Smooth muscle cell (in vitro differentiated cells): Measurements from ENCODE around the gene UBE2L3. TPM values are rescaled to one million over a fixed set of nuclear protein-coding genes. Genes with fewer than 3 reads are reported as not detected.

Experiments
- DNase-seq: peaks from one replicate; lab custom pipeline; 2025; ENCODE audit not compliant: unreplicated experiment; lab: John Stamatoyannopoulos, UW
- H2AFZ ChIP-seq: fragments of 200-600 bp; sonication (generic); 2 replicates; pipeline ENCODE4 v1.6.0; 2016; ENCODE audit warnings: antibody characterized with exemption, low read depth, mild to moderate bottlenecking
- H3F3A ChIP-seq: fragments of 200-600 bp; sonication (generic); 2 replicates; pipeline ENCODE4 v1.6.0; 2017; ENCODE audit warnings: antibody characterized with exemption, low read depth
- H3K27ac ChIP-seq: fragments of 200-600 bp; sonication (generic); 2 replicates; pipeline ENCODE4 v1.5.1; 2016; ENCODE audit warnings: low read depth, mild to moderate bottlenecking
- H3K27me3 ChIP-seq: fragments of 200-600 bp; sonication (generic); 2 replicates; pipeline ENCODE4 v1.6.1; 2016; ENCODE audit warnings: low read depth, mild to moderate bottlenecking
- H3K36me3 ChIP-seq: fragments of 200-600 bp; sonication (generic); 2 replicates; pipeline ENCODE4 v1.5.1; 2016; ENCODE audit warnings: low read depth
- H3K4me1 ChIP-seq: fragments of 200-600 bp; sonication (generic); 2 replicates; pipeline ENCODE4 v1.5.1; 2016; ENCODE audit warnings: low read depth
- H3K4me2 ChIP-seq: fragments of 200-600 bp; sonication (generic); 2 replicates; pipeline ENCODE4 v1.6.0; 2016; ENCODE audit warnings: mild to moderate bottlenecking
- H3K4me3 ChIP-seq: fragments of 200-600 bp; sonication (generic); 2 replicates; pipeline ENCODE4 v1.5.1; 2016; ENCODE audit warnings: mild to moderate bottlenecking
- H3K79me2 ChIP-seq: fragments of 200-600 bp; sonication (generic); 2 replicates; pipeline ENCODE4 v1.6.0; 2016; ENCODE audit warnings: low read depth, mild to moderate bottlenecking
- H3K9ac ChIP-seq: fragments of 200-600 bp; sonication (generic); 2 replicates; pipeline ENCODE4 v1.6.0; 2016; ENCODE audit warnings: low read depth
- H3K9me3 ChIP-seq: fragments of 200-600 bp; sonication (generic); replicated peaks from 2 replicates; pipeline ENCODE4 v1.5.1; 2016; ENCODE audit warnings: low read depth
- H4K20me1 ChIP-seq: fragments of 200-600 bp; sonication (generic); 2 replicates; pipeline ENCODE4 v1.6.0; 2016; ENCODE audit warnings: low read depth
- CTCF ChIP-seq: fragments of 200-600 bp; sonication (generic); IDR thresholded peaks from 2 replicates; pipeline ENCODE4 v1.5.1; 2017; ENCODE audit warnings: borderline replicate concordance, mild to moderate bottlenecking, antibody characterized with exemption; ENCODE audit not compliant: insufficient read depth, poor library complexity, severe bottlenecking
- WGBS: methylation state at CpG from one replicate; pipeline ENCODE4 v1.1.7; 2016; ENCODE audit warnings: low lambda C conversion rate; 5-methylcytosine and 5-hydroxymethylcytosine counted together
- polyA plus RNA-seq: library from polyadenylated mRNA; unstranded; fragments of >200 nt; fragmentation: Nextera tagmentation; extraction: Ambion mirVana; gene quantifications from 2 replicates; pipeline ENCODE4 v1.2.1, GENCODE V29; 2016
- total RNA-seq: library from RNA; depleted of rRNA; stranded (reverse); fragments of >200 nt; gene quantifications from 2 replicates; pipeline ENCODE4 v1.2.3, GENCODE V29; 2014

The UBE2L3 gene
- total and polyA plus RNA-seq, 2 experiments from 2014 or later: 65.4 to 89.3 TPM

- 44% methylated on average over 15 of the region's 17 CpGs for WGBS
- H2AFZ ChIP-seq: no peak overlapping the region
- H3K4me1 ChIP-seq: peaks cover 15% of the 10 kb centered on the region
- no peaks in the 10 kb centered on the region for H3F3A ChIP-seq
- DNase-seq: no peak
- H4K20me1 ChIP-seq: no peaks in the 10 kb centered on the region
- H3K9me3 ChIP-seq: no peaks in the 10 kb centered on the region
- peak overlapping the region; percentile 92 for H3K4me2 ChIP-seq
- no peaks in the 10 kb centered on the region for H3K36me3 ChIP-seq
- TF ChIP-seq CTCF: no peak
- peak overlapping the region; percentile 44 for H3K4me3 ChIP-seq
- H3K79me2 ChIP-seq: no peaks in the 10 kb centered on the region
- no peak overlapping the region for H3K27ac ChIP-seq
- H3K27me3 ChIP-seq: no peaks in the 10 kb centered on the region
- H3K9ac ChIP-seq: no peak overlapping the region
Measured at GRCh38 chr22:21657020-21657359, 89.5 kb downstream of the UBE2L3 start.

- Histone ChIP-seq H4K20me1 (no peaks in the 10 kb centered on the region), H3K4me1 (peaks cover 15% of the 10 kb centered on the region), H2AFZ (peak overlapping the region; percentile 74), H3K27ac (no peak overlapping the region), H3K4me3 (peak overlapping the region; percentile 44), H3K9me3 (no peaks in the 10 kb centered on the region), H3K79me2 (no peaks in the 10 kb centered on the region), H3F3A (no peaks in the 10 kb centered on the region), H3K4me2 (peak overlapping the region; percentile 92), H3K27me3 (no peaks in the 10 kb centered on the region), H3K9ac (no peak overlapping the region), H3K36me3 (no peaks in the 10 kb centered on the region)
- DNase-seq: peak; percentile 14
- 1% methylated on average over 70 of the region's 79 CpGs for WGBS
- TF ChIP-seq CTCF: peak; percentile 5
Measured at GRCh38 chr22:21657360-21658032, 90.0 kb downstream of the UBE2L3 start.

- Histone ChIP-seq H3K9me3 (no peaks in the 10 kb centered on the region), H3K4me2 (no peak overlapping the region), H3K4me1 (peaks cover 7% of the 10 kb centered on the region), H3K79me2 (no peaks in the 10 kb centered on the region), H2AFZ (no peak overlapping the region), H3F3A (no peaks in the 10 kb centered on the region), H3K36me3 (no peaks in the 10 kb centered on the region), H3K4me3 (no peak overlapping the region), H4K20me1 (no peaks in the 10 kb centered on the region), H3K9ac (no peak overlapping the region), H3K27me3 (no peaks in the 10 kb centered on the region), H3K27ac (no peak overlapping the region)
- TF ChIP-seq CTCF: no peak
- WGBS: 89% methylated on average over 7 of the region's 7 CpGs
- no peak for DNase-seq
Measured at GRCh38 chr22:21659864-21660525, 92.5 kb downstream of the UBE2L3 start.
